Cardiac muscle cell (in vitro differentiated cells and primary cell): ENCODE results near the gene RAB40AL. TPM values are rescaled to one million over a fixed set of nuclear protein-coding genes. Genes with fewer than 3 reads are reported as not detected.

Experiments
- DNase-seq, 2 donors: peaks; one replicate each; pipeline versions ENCODE4 v3.0.0 to v3.0.0-alpha.2; 2010 to 2017; ENCODE audit warnings: low read depth in 1 of 2, low spot score in 1 of 2
- H3K27ac ChIP-seq: fragments of 200-600 bp; sonication (generic); 2 replicates; pipeline ENCODE4 v1.5.1; 2016
- H3K27me3 ChIP-seq: fragments of 200-600 bp; sonication (generic); 2 replicates; pipeline ENCODE4 v1.6.0; 2016; ENCODE audit warnings: control low read depth
- H3K36me3 ChIP-seq: fragments of 200-600 bp; sonication (generic); 2 replicates; pipeline ENCODE4 v1.5.1; 2016; ENCODE audit warnings: control low read depth
- H3K4me1 ChIP-seq: fragments of 200-600 bp; sonication (generic); 2 replicates; pipeline ENCODE4 v1.8.1; 2017; ENCODE audit warnings: low read depth, mild to moderate bottlenecking, mixed run types
- H3K4me3 ChIP-seq: fragments of 200-600 bp; sonication (generic); 2 replicates; pipeline ENCODE4 v1.5.1; 2016; ENCODE audit warnings: mild to moderate bottlenecking
- H3K9me3 ChIP-seq: fragments of 200-600 bp; sonication (generic); 2 replicates; pipeline ENCODE4 v1.5.1; 2017; ENCODE audit warnings: low read depth, mild to moderate bottlenecking, control low read depth
- polyA plus RNA-seq: library from polyadenylated mRNA; unstranded; fragments of >200 nt; fragmentation: Nextera tagmentation; extraction: Ambion mirVana; gene quantifications from 2 replicates; pipeline ENCODE4 v1.2.1, GENCODE V29; 2016
- total RNA-seq: library from RNA; depleted of rRNA; stranded (reverse); fragments of >200 nt; gene quantifications from 2 replicates; pipeline ENCODE4 v1.2.3, GENCODE V29; 2016
- TF ChIP-seq, protein P1 (sequence below): IDR thresholded peaks from 2 replicates; pipeline ENCODE4 v1.5.1; 2012; ENCODE audit warnings: low read depth, mild to moderate bottlenecking, low read length

RAB40AL gene
- total and polyA plus RNA-seq, 2 experiments from 2014 or later: 0.48 to 0.62 TPM

DNA sequence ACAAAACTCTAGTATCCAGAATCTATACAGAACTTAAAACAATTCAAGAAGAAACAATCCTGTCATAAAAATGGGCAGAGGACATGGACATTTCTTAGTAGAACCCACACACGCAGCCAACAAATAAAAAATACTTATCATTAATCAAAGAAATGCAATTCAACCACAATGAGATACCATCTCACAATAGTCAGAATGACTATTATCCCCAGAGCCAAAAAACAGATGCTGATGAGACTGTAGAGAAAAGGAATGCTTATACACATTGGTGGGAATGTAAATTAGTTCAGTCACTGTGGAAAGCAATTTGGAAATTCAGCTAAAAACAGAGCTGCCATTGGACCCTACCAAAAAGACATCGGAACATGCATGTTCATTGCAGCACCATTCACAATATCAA lies 37.9 kb downstream of the RAB40AL start:
- Histone ChIP-seq H3K4me3 (no peak overlapping the region), H3K9me3 (no peaks in the 10 kb centered on the region), H3K27me3 (no peaks in the 10 kb centered on the region), H3K36me3 (no peaks in the 10 kb centered on the region), H3K4me1 (no peaks in the 10 kb centered on the region), H3K27ac (no peak overlapping the region)
- TF ChIP-seq, protein P1, sequence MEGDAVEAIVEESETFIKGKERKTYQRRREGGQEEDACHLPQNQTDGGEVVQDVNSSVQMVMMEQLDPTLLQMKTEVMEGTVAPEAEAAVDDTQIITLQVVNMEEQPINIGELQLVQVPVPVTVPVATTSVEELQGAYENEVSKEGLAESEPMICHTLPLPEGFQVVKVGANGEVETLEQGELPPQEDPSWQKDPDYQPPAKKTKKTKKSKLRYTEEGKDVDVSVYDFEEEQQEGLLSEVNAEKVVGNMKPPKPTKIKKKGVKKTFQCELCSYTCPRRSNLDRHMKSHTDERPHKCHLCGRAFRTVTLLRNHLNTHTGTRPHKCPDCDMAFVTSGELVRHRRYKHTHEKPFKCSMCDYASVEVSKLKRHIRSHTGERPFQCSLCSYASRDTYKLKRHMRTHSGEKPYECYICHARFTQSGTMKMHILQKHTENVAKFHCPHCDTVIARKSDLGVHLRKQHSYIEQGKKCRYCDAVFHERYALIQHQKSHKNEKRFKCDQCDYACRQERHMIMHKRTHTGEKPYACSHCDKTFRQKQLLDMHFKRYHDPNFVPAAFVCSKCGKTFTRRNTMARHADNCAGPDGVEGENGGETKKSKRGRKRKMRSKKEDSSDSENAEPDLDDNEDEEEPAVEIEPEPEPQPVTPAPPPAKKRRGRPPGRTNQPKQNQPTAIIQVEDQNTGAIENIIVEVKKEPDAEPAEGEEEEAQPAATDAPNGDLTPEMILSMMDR: no peak
- no peak for DNase-seq

DNA sequence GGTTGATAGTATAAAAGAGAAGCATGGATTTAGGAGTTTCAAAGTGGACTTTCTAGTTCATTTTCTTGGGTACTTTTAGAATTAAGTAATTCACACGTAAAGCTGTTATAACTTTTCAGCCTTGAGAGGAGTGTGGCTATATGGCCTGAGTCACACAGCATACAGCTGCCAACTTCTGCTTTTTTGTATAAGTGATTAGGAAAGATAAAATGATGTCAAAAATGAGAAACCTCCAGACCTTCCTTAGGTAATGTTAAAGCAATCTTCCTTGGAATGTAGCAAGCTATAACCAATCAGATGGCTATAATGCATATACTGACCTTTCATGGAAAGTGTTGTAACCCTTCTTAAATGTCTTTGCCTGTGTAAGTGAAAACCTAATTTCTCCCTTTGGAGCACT lies 39.2 kb downstream of the RAB40AL start:
- Histone ChIP-seq H3K9me3 (no peaks in the 10 kb centered on the region), H3K4me3 (no peak overlapping the region), H3K27ac (no peak overlapping the region), H3K4me1 (no peaks in the 10 kb centered on the region), H3K27me3 (no peaks in the 10 kb centered on the region), H3K36me3 (no peaks in the 10 kb centered on the region)
- TF ChIP-seq, protein P1: no peak
- DNase-seq: peak in 1 of 2 donors; percentile 10

DNA sequence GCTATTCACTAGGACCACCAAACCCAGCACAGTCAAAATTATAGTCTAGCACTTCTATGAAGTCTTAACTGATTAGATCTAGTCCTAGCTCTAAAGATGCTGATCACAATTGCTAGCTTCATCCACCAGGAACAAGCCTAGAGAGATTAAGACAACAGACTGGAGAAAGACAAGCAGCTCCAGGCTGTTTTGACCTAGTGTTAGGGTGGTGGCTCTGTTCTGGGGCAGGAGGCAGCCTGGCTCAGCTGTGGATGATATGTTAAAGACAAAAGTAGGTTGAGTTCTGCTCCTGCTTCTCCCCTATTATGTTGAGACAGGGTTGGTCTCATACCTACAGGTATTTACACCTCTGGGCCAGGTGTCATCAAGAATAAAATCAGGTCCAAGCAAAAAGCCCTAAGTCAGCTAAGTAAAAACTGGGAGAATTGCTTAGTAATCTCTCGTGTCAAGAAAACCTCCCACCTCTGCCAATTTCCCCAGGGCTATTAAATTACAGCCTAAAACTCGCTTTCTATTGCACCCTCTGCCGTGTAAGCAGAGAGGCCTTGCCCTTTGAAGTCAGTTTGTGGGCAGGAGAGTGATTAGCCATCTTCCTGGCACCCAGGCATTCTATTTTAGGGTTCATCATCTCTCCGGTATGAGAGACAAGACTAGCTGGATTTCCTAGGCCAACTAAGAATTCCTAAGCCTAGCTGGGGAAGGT lies 39.9 kb downstream of the RAB40AL start:
- H3K27ac ChIP-seq: no peak overlapping the region
- TF ChIP-seq, protein P1: no peak
- no peaks in the 10 kb centered on the region for H3K36me3 ChIP-seq

DNA sequence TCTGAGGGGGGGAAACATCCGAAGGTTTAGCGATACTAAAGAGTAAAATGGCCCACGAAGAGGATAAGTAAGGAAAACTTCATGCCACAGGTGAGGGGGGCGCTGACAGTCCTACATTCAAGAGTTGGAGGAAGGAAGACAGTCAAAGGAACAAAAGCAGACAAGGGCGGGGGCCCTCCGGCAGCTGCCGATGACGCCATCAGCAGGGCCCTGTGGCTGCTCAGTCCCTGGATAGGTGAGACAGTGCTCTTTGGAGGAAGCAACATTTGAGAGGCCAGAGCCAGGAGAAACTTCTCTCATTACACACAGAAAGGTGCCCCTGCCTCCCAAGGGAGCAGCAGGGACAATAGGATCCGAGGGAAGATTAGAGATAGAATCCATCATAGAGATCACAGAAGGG lies 41.5 kb downstream of the RAB40AL start:
- Histone ChIP-seq H3K9me3 (no peaks in the 10 kb centered on the region), H3K36me3 (no peaks in the 10 kb centered on the region), H3K4me1 (no peaks in the 10 kb centered on the region), H3K27ac (no peak overlapping the region), H3K4me3 (no peak overlapping the region), H3K27me3 (no peaks in the 10 kb centered on the region)
- TF ChIP-seq, protein P1: no peak
- DNase-seq: no peak

More for the DNA sequence above, 39.9 kb downstream of the RAB40AL start:
- DNase-seq: peak in 1 of 2 donors; percentile 22
- Histone ChIP-seq H3K27me3 (no peaks in the 10 kb centered on the region), H3K4me3 (no peak overlapping the region), H3K4me1 (no peaks in the 10 kb centered on the region), H3K9me3 (no peaks in the 10 kb centered on the region)

DNA sequence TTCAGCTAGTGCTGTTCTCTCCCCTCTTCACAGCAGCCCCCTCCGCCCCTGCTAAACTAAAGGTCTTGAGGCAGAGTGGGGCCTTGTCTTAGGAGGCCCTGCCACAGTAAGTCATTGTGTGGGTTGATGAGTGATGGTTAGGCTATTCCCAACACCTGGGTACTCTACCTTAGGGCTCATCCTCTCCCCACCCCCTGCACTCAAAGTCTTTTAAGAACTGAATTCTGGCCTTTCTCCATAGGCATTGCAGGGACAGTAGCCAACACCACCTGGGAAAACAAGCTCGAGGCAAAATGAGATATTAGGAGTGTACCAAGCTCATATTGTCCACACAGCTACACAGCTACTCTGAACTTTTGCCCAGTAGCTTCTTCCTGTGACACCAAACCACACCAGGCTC lies 42.5 kb downstream of the RAB40AL start:
- Histone ChIP-seq H3K4me3 (no peak overlapping the region), H3K27me3 (no peaks in the 10 kb centered on the region), H3K4me1 (no peaks in the 10 kb centered on the region), H3K27ac (no peak overlapping the region), H3K36me3 (no peaks in the 10 kb centered on the region), H3K9me3 (no peaks in the 10 kb centered on the region)
- no peak for DNase-seq
- TF ChIP-seq, protein P1: no peak
